ENCODE data around the gene OSBPL7.
"Not testable (repeated sequence)": the region's sequence is repeated elsewhere in the genome, so short reads cannot be mapped to it uniquely, and the experiment has no call there.

The OSBPL7 gene

DNA sequence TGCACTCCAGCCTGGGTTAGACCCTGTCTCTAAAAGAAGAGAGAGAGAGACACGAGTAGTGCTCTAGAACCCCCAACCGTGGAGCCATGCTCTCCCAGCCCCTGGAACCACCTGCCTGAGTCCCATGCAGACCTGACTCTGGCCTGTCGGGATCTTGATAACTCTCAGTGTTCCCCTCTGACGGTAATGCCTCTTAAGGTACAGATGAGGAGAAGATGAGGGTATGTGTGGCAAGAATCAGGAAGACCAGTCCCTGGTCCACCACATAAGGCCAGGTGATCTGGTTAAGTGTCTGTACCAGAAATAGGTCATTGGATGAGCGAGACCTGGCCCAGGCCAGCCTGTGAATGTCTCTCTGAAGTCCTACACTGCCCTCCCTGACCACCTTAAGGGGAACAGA is 18.4 kb downstream of the OSBPL7 start:
- no peak for FAIRE-seq

DNA sequence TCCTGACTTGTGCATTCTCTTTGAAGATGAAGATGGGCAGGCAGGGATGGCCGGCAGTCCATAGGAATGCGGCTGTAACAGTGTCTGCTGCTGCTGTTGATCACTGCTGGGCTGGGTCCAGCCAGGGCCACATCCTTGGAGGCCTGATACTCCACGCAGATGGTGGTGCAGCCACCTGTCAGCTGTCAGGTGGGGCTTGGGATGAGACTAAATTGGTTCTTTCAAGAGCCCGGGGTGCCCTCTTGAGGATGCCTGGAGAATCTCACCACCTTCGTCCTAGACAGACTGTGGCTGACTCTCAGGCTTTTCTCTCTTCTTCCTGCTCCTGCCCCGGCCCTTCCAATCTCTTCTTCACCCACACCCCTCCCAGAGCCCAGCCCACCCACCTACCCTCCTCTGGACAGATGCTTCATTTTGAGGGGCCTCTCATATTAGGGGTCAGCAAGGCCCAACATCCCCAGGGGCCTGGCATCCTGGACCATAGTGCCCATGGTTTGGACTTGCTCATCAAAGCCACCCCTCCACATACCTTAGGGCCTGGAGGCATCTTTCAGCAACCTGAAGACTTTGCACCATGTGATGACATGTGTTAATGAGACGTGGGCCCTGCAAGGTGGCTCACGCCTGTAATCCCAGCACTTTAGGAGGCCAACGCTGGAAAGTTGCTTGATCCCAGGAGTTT is 19.1 kb downstream of the OSBPL7 start:
- FAIRE-seq: no peak

DNA sequence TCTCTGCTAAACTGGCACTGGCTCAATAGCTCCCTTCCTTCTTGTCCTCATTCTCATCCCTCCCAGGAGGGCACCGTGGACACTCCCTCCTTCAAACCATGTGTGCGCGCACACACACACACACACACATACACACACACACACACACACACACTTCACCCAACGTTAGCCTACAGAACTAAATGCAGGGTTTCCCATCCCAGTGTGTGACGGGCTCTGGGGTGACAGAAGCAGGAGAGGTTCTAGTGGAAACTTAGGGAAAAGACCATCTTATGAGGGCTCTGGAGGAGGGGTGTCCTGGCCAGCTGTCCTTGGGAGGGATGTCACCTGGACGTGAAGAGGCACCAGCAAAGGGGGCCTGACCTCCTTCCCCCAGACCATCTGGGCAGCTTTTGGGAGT is 19.7 kb downstream of the OSBPL7 start:
- no peak for FAIRE-seq

DNA sequence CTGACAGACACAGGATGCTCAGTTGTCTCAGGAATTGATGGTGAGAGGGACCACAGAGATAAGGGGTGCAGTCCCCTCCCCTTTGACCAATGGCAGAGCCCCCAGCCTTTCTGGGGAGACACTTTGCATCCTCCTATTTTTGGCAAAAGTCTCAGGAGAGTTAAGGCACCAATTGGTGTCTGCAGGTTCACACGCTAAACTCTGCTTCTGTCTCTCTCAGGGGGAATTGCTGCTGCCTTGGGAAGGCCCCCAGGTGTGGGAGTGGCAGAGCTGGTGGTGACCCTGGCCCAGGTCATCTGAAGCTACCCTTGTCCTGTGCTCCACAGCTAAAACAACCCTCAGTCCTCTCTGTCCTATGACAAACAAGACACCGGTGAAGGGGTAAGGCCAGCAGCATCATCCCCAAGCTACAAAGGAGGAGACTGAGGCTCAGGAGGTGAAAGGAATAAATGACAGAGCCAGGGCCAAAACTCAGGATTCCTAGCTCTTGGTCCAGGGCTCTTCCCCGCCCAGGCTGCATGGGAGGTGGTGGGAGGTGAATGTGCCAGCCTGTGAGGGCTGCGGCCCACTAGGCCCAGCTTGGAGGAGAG is 20.3 kb downstream of the OSBPL7 start:
- FAIRE-seq: no peak

DNA sequence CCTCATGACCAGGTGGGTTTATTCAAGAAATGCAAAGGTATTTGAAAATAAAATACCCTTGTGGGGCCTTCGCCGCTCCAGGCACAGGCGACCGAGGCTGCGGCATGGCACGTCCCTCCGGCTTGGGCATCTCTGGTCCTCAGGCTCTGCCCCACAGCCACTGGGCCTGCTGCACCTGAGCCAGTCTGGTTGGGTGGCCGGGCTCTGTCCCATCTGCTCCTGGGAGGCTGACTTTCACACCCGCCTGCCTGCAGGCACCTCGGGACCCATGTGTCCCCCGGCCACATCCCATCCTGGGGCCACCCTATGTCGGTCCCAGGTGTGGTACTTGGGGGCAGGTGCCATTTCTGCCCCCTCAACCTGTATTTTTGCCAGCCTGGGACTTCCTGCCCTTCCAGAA is 20.9 kb downstream of the OSBPL7 start:
- FAIRE-seq: no peak

DNA sequence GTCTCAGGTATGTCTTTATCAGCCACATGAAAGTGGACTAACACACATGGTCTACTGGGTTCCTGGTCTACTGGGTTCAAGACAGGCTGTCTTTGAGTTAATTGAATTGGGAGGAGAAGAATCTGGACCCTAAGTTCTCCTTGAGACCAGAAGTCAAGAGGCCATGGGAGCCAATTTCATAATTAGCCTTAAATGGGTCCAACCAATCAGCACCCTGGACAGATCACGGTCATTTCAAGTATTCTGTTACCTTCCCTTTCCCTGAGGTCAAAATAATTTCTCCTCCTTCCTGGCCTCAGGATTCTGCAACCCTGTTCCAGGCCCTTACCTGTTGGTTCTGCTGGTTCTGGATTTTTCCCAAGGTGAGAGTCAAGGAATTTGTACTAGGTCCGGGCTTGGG is 23.8 kb downstream of the OSBPL7 start:
- no peak for FAIRE-seq

DNA sequence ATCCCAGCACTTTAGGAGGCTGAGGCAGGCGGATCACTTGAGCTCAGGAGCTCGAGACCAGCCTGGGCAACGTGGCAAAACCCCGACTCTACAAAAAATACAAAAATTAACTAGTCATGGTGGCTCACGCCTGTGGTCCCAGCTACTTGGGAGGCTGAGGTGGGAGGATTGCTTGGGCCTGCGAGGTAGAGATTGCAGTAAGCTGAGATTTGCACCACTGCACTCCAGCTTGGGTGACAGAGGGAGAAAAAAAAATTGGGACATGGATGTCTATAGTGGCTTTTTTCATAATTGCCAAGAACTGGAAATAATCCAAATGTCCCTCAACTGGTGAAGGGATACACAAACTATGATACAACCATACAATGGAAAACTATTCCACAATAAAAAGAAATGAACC is 28.6 kb downstream of the OSBPL7 start:
- FAIRE-seq: no peak

DNA sequence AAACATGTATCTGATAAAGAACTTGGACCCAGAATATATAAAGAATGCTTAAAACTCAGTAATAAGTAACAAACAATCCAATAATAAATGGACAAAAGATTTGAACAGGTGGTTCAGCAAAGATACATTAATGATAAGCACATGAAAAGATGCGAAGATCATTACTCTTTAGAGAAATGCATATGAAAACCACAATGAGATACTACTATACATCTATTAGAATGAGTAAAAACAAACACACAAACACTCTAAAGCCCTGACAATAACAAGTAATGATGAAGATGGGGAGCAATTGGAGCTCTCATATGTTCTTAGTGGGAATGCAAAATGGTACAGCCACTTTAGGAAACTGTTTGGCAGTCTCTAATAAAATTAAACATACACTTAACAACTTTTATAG is 29.1 kb downstream of the OSBPL7 start:
- no peak for FAIRE-seq

DNA sequence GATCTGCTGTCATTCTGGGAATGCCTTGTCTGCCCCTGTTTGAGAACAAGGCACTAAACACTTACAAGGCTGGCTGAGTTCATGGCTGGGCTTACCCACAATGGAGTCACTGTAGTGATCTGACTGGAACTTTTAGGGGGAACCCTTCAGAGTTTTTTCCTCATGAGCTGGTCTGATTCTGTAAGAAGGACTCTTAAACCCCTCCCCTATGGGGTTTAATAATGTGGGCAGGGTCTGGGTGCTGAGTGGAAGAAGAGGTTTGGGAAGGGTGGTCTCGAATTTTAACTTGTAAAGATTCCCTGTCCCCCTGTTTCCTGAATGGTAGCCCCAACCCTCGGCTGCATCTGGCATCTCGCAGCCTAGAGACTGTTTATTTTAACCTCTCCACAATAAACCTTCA is 30.6 kb downstream of the OSBPL7 start:
- no peak for FAIRE-seq

DNA sequence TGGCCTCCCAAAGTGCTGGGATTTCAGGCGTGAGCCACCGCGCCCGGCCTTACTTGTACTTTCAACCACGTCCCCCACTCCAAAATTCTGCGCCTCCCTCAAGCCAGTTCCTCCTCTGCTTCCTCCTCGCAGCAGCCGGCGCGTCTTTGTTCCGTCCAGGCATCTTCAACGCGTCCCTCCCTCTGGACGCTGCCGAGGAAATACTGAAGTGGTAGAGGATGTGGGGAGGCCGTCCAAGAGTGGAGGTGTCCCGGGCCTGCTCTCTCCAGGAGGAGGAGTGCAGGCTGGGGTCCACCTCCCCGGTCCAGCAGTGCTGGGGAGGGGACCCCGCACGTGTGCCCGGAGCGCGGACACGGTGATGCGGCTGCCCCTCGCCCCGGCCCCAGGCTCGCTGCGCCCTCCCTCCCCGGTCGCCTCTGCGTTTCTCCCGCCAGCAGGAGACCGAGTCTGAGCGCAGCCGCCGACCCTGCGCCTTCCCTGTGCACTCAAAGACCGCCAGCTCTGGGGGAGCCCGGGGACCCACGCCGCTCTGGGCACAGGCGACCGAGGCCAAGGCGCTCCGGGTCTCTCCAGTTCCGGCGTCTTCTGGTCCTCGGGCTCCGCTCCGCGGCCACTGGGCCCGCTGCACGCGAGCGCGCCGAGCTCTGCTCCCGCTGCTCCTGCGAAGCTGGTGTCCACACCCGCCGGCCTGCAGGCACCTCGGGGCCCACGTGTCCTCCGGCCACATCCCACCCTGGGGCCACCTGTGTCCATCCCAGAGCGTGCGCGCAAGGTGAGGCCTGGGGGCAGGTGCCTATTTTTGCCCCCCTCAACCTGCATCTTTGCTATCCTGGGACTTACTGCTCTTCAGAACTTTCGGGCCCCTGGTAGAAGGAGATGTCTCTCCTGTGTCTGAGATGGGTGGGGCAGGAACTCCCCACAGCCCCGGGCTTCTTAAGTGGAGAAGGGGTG is 31.7 kb downstream of the OSBPL7 start:
- FAIRE-seq: no peak

DNA sequence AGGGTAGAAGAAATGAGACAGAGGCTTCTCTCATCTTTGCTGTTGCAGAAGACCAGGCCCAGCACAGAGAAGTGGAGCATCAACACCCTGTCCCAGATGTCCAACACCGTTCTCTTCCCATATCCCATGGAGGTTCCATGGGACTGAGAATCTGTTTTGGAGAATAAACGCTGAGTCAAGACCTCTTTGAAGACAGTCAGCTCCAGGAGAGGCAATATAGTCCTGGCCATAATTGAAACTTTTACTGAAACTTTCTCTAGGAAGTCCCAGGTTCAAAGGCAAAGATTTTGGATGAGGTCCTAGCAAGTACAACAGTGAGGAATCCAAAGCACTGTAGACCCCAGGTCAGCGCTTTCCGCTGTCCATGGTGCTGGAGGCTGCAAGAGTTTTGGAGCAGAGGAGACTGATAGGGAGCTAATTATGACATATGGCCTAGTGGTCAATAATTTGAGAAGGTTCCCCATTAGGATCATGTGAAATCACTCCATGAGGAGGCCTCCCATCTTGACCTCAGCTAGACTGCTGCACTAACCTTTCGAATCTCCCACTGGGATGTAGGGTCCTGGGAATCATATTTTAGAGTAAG is 36.0 kb downstream of the OSBPL7 start:
- FAIRE-seq: no peak

DNA sequence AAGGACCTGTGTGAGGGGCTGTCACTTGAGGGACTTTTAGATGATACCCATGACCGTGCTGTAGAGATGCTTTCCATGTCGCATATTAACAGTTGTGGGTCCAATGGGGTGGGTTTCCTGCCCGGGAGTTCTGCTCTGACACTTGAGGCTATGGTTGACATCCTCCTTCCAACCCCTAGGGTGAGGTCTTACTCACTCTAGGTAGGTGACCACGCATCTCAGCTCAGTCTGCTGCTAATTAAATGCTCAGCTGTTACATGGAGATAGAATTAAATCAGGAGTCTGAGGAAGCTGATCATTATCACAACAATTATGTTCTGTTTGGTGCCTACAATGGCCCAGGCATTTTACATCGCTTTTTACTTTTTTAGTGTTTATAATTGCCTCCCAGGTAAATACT is 40.2 kb downstream of the OSBPL7 start:
- no peak for FAIRE-seq

DNA sequence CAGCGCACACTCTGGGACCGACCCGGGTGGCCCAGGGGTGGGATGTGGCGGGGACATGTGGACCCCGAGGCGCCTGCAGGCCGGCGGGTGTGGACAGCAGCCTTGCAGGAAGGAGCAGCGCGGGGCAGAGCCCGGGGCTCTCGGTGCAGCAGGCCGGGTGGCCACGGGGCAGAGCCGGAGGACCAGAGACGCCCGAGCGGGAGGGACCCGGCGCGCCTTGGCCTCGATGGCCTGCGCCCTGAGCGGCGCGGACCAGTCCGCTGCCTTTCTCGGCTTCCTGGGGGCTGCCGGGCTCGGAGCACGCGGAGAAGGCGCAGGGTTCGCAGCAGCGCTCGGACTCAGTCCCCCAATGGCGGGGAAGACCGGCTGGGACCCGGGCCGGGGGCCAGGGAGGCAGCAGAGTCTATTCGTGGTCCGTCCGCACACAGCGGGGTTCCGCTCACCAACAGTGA is 43.4 kb downstream of the OSBPL7 start:
- no peak for FAIRE-seq

DNA sequence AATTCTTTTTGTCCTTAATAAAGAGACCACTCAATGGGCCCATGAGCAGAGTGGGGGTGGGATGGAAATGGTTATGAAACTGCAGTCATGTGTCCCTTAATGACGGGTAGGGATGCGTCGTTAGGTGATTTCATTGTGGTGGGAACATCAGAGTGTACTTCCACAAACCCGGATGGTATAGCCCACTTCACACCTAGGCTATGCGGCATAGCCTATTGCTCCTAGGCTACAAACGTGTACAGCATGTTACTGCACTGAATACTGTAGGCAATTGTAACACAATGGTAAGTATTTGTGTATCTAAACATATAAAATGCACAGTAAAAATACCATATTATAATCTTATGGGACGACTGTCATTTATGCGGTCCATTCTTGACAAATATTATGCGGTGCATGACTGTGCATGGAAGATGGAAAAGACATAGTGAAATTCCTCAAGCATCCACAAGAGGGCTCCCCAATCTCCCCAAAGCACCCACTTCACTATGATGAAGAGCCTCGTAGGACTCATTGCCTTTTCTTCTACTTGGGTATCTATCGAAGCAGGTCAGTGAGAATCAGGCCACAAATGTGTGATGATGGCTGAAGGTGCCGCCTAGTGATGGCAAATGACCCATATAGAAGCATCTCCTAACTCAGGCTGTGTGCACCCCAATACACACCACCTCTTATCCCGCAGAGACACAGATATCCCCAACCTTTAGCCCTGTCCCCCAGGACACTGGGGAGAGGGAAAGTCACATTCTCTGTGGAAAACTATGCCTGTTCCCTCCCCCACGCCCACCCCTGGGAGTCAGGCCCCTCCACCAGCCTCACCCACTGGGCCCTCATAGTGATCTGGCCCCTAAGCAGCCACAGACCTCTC is 45.0 kb downstream of the OSBPL7 start:
- FAIRE-seq: peak; percentile 68

DNA sequence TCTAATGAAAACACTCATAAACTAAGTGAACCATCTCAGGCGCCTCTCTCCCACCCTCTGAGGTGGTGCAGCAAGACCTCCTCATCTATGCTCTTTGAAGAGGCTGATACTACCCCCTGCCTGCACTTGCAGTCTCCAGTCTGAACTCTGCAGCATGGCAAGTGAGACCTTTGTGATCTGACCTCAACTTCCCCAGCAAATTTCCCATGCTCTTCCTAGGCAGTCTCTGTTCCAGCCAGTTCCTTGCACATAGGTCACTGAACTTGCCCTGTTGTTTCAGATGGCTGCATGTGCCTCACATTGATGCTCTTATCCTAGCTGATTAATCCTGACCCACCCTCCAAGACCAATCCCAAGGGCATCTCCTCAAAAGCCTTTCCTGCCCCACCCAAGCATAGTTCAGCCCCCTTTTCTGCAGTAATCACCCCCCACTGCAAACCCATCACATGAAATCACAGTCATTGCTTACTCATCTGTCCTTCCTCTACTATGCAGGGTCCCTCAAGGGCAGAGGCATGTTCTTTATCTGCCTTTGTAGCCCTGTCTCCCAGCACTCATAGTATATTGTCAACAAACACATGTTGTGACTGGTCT is 46.5 kb downstream of the OSBPL7 start:
- no peak for FAIRE-seq

DNA sequence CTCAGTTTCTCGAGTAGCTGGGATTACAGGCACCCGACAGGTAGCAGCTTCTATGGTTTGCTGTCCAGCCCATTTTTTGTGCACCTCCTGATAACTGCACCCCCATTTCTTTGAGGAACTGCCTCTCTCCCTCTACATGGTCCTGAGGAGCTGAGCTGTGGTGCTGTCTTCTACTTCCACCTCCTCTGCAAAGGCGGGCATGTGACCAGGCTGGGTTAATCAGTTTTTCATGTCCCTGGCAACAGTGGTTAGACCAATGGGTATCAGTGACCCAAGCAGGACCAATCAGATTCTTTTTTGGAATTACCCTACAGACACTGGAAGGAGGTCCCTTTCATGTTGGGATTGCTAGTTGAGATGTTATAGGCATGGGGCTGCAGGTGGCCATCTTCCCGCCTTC is 47.3 kb downstream of the OSBPL7 start:
- no peak for FAIRE-seq

DNA sequence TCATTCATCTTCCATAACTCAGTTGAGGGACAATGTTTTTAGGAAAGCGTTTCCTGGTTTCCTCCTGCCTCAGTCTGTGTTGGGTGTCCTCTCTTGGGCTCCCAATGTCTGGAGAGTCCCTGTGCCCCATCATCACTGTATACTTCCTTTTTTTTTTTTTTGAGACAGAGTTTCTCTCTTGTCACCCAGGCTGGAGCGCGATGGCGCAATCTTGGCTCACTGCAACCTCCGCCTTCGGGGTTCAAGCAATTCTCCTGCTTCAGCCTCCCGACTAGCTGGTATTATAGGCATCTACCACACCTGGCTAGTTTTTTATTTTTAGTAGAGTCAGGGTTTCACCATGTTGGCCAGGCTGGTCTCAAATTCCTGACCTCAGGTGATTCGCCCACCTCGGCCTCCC is 47.9 kb downstream of the OSBPL7 start:
- not testable (repeated sequence) for FAIRE-seq

DNA sequence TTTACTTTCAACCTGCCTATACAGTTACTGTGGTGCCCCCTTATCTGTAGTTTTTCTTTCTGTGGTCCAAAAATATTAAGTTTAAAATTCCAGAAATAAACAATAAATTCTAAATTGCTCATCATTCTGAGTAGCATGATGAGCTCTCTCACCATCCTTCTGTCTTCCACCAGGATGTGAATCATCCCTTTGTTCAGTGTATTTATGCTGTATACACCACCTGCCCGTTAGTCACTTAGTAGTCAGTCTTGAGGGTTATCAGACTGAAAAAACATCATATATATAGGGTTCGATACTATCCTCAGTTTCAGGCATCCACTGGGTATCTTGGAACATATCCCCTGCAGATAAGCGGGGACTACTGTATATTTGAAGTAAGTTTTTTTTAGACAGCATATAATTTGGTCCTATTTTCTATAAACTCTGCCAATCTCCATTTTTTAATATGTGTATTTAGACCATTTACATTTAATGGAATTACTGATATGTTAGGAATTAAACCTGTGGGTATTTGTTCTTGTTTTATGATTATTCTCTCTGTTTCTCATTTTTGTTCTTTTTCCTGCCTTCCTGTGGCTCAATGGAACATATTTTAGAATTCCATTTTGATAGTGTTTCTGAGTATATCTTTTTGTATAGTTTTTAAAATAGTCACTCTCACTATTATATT is 57.5 kb downstream of the OSBPL7 start:
- no peak for FAIRE-seq

DNA sequence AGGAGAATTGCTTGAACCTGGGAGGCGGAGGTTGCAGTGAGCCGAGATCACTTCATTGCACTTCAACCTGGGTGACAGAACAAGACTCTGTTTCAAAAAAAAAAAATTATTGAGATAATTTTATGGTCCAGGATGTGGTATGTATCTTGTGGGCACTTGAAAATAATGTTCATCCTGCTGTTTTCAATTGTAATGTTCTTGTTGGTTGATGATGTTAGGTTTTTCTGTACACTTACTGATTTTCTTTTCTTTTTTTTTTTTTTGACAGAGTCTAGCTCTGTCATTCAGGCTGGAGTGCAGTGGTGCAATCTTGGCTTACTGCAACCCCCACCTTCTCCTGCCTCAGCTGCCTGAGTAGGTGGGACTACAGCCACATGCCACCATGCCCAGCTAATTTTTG is 58.9 kb downstream of the OSBPL7 start:
- FAIRE-seq: no peak

DNA sequence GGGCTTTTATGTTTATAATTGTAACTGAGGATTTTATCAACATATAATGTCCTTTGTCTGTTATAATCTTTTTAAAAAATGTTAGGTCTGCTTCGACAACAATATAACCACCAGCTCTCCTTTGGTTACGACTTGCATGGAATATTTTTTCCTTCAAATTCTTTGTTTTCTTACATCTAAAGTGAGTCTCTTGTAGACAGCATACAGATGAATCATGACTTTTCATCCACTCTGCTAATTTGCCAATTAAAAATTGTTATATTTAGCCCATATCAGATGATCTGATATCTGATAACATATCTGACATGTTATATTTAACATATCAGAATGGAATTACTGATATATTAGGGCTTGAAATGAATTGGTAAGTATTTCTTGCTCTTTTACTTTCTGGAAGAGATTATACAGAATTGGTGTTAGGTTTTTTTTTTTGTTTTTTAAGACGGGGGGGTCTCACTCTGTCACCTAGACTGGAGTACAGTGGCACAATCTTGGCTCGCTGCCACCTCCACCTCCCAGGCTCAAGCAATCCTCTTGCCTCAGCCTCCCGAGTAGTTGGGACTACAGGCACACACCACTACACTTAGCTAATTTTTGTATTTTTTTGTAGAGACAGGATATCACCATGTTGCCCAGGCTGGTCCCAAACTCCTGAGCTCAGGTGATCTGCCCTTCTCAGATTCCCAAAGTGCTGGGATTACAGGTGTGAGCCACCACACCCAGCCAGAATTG is 61.0 kb downstream of the OSBPL7 start:
- FAIRE-seq: no peak

DNA sequence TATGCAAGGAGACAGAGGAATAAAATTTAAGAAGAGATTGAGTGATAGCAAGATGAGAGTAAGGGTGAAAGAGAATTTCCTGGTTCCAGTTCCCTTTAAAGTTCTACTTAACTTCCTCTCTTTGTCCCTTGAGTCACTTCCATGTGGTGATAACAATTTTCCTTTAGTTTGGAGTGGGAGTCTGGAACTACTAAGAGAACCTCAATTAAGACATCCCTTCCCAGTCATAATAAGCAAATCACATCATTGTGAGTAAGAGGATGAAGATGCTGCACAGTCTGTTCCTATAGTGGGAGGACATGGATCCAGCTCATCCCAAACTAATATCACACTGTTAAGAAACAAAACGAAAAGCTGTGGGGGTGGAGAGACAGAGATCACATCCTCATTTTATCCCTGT is 64.2 kb downstream of the OSBPL7 start:
- FAIRE-seq: no peak
